GM10266 (cell line): ENCODE measurements around the gene ZNF543.

Experiments
- DNase-seq: peaks from one replicate; pipeline ENCODE4 v3.0.0; 2012; ENCODE audit errors: extremely low spot score
- CTCF ChIP-seq: IDR thresholded peaks from 2 replicates; pipeline ENCODE4 v1.5.1; 2012; ENCODE audit warnings: mild to moderate bottlenecking, low read depth; ENCODE audit not compliant: control insufficient read depth, insufficient read depth; ENCODE audit errors: missing control alignments

ZNF543 gene

GRCh38 chr19:57302727-57303401, 17.4 kb upstream of the ZNF543 start:
- TF ChIP-seq CTCF = no peak
- DNase-seq = no peak

- DNase-seq = no peak
- no peak for TF ChIP-seq CTCF
Observed at GRCh38 chr19:57305056-57305455, 15.2 kb upstream of the ZNF543 start.

GRCh38 chr19:57308514-57308913, 11.8 kb upstream of the ZNF543 start:
- TF ChIP-seq CTCF = no peak
- DNase-seq = no peak

GRCh38 chr19:57310792-57311191, 9.5 kb upstream of the ZNF543 start:
- no peak for DNase-seq
- no peak for TF ChIP-seq CTCF

- DNase-seq = no peak
- no peak for TF ChIP-seq CTCF
Observed at GRCh38 chr19:57314146-57314545, 6.1 kb upstream of the ZNF543 start.

- DNase-seq = no peak
- TF ChIP-seq CTCF = no peak
Observed at GRCh38 chr19:57317503-57317902, 2.8 kb upstream of the ZNF543 start.

GRCh38 chr19:57319869-57320179, 448 bp upstream of the ZNF543 start:
- no peak for DNase-seq
- no peak for TF ChIP-seq CTCF
